ENCODE data around the gene RTN4RL1. TPM values are rescaled to one million over a fixed set of nuclear protein-coding genes. Genes with fewer than 3 reads are reported as not detected.

The RTN4RL1 gene
- total RNA-seq, 1 experiment from 2014 or later, result not detected

DNA sequence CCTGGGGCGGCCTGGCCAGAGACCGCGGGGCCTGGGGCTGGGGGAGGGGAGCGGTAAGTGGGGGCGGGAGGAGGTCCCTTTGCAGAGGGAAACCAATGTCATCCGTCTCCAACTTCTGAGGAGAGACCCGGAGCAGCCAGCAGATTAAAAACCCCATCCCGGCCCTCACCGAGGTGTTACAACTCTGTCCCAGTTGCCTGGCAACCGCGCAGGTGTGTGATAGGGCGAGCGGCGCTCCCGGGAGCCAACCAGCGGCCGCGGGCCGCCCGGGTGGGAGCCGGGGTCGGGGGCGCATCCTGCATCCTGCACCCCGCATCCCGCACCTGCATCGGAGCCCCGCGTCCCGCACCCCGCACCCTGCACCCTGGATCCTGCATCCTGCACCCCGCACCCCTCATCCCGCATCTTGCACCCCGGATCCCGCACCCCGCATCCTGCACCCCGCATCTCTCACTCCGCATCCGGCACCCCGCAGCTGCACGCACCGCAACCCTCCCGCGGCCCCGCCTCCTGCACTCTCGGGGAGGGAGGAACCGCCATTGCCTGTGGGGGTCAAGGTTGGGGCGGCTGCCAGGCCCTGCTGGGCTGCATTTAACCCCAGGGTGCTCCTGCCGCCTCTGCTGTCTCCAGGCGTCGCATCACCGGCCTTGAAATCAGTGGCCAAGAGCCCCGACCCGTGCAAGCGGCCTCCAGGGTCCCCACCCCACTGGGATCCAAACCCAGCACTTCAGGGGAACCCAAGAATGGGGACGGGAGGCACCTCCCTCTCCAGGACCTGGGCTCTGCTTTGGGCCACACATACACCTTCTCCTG, 47.3 kb downstream of the RTN4RL1 start:
- DNase-seq (ENCODE audit: low read depth), result no peak

DNA sequence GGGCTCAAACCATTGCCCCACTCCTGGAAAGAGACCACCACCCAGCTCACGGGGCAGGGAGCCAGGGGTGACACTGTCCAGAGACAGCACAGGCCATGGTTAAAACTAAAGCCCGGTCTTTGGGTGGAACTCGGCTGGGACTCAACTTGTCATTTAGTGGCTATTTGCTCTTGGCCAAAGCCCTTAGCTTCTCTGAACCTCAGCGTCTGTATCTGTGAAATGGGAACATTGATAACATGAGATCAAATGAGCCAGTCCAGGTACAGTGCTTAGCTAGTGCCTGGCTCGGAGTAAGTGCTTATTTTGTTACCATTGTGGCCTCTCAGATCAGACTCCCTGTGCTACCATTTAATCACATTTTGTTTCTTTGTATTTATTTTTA, 48.5 kb downstream of the RTN4RL1 start:
- DNase-seq (ENCODE audit: low read depth), result no peak

DNA sequence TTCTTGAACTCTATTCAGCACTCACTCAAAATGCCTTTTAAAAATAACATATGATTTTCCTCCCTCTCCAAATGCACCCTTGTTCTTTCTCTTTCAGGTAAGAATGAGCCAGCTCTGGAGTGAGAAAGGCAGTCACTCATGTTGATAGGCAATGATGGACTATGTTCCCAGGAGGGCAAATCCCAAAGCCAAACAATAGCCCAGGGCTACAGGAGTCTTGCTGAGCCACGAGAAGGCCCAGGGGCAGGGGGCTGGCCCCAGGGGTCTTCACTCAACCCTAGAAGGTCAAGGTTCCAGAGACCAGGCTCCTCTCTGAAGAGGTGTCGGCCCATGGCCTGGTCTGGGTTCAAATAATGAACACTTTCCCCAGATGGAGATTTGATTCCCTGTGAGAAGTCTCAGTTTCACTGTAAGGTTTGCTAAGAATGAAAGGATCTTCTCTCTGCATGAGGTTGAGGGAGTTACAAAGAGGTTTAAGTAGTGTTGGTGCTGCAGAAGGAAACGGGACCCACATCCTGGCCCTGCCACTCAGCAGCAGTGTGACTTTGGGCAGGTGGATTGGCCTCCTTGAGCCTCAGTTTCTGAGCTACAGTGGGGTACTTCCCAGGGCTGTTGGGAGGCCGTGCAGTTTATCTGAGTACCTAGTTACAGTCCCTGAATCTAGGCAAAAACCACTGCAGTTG, 49.0 kb downstream of the RTN4RL1 start:
- no peak for DNase-seq (ENCODE audit: low read depth)

DNA sequence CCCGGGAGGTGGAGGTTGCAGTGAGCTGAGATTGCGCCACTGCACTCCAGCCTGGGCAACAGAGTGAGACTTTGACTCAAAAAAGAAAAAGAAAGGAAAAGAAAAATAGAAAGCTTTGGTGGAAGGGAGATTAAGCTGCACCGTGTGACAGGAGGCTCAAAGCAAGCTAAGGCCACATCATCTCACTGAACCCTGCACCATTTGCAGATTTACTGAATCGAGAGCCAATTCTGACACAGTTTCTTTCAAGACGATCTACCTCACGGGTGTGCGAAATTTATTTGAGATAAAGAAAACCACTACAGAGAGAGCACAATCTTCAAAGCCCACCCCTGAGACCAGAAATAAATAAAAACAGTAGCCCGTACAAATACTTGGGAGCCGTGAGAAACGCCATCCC, 49.6 kb downstream of the RTN4RL1 start:
- no peak for DNase-seq (ENCODE audit: low read depth)

GRCh38 chr17:1972487-1973160, 52.5 kb downstream of the RTN4RL1 start:
- no peak for DNase-seq (ENCODE audit: low read depth)

DNA sequence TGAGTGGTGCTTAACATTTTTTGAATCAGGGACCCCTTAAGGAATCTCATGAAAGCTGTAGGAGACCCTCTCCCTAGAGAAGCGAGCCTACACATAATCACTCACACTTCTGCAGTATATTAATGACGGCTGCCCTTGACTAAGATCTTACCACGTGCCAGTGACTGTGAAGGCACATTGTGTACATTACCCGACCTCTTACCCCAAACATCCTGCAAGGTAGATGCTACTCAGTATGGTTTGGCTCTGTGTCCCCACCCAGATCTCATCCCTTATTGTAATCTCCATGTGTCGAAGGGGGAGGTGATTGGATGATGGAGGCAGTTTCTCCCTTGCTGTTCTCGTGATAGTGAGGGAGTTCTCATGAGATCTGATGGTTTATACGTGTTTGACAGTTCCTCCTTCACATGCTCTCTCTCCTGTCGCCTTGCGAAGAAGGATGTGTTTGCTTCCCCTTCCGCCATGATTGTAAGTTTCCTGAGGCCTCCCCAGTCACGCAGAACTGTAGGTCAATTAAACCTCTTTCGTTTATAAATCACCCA, 54.2 kb downstream of the RTN4RL1 start:
- no peak for DNase-seq (ENCODE audit: low read depth)

- DNase-seq (ENCODE audit: low read depth), result no peak
Measured at GRCh38 chr17:1969712-1970111, 55.4 kb downstream of the RTN4RL1 start.

- no peak for DNase-seq (ENCODE audit: low read depth)
Measured at GRCh38 chr17:1967213-1967612, 57.9 kb downstream of the RTN4RL1 start.

DNA sequence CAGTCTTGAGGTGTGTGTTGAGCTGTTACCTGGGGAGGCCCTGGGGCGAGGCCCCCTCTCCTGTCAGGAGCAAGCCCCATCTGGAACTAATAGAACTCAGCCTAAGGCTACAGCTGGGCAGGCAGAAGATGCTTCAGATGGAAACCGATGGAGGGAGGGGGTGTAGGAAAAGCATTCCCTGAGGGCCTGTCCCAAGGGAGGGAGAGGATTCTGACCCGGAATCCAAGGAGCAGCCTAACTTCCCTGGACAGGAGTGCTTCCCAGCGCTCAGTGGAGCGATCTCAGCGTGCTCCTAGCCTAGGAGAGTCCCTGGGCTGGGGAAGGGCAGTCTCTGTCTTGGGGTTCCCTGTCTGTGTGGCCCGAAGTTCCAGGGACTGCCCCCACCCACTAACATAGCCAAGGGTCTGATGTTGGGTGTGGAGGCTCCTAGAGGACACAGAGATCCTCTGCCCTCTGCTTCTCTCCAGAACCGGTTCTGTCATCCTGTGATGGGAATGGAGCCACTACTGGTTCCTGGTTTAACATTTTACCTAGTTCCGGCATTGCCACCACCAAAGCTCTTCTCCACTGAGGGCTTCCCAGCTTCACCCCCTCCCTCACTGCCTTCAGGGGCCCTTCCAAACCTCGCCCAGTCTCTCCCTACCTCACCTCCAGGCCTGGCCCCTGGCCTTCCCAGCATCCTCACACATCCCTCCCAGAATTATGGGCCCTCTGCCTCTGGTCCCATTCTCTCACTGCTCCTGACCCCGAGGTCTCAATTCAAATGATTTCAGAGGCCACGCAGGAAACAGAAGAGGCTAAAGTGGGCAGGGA, 58.7 kb downstream of the RTN4RL1 start:
- no peak for DNase-seq (ENCODE audit: low read depth)

- no peak for DNase-seq (ENCODE audit: low read depth)
Measured at GRCh38 chr17:1965556-1966273, 59.4 kb downstream of the RTN4RL1 start.

GRCh38 chr17:1963250-1963649, 61.9 kb downstream of the RTN4RL1 start:
- no peak for DNase-seq (ENCODE audit: low read depth)

DNA sequence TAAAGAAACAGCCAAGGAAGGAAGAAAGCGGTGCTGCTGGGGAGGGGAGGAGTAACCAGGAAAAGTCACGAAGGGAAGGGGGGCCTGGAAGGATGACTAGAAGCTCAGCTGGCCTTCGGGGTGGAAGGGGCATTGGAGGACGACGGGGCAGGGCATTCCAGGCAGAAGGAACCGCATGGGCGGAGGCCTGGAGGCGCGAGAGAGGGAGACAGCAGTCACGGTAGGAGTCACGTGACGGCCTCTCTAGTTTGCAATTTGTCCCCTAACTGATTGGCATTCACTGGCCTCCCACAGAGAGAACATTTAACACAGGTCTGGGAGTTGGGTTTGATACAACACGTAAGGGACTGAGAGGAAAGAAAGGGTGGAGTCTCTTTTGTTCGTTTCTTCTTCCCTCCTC, 63.9 kb downstream of the RTN4RL1 start:
- no peak for DNase-seq (ENCODE audit: low read depth)

DNA sequence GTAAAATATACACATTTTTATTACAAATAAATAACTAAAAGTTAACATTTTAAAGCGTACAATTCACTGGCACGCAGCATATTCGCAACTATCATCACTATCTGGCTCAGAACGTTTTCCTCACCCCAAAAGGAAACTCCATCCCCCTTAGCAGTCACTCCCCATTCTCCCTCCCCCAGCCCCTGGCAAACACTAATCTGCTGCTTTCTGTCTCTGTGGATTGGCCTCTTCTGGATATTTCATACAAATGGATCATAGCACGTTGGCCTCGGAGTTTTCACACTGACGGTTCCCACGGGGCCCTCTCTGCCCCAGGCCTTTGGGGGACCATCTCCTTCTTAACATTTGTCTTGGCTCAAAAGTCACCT, 64.6 kb downstream of the RTN4RL1 start:
- DNase-seq (ENCODE audit: low read depth), result no peak

DNA sequence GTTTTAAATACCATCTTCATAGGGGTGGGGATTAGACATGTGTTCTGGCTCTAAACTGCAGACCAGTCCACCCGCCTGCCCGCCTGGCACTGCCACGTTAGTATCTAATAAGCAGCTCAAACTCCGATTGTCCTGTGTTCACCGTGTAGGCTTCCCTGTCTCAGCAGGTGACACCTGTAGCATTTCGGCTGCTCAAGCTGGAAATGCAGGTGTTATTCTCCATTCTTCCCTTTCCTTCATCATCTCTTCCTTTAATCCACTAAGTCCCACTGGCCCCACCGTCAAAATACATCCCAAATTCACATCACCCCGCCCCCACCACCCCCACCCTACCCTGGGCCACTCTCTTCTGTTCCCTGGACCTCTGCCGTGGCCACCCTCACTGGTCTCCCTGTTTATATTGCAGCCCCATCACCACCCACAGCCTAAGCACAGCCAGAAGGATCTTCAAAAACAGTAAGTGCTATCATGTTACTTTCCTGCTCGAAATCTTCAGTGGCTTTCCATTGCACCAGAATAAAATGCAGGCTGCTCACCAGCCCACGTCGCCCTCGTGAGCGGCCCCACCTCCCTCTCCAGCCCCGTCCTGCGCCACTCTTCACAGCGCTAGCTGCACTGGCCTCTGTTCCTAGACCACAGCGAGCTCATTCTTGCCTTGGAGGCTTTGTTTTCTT, 65.1 kb downstream of the RTN4RL1 start:
- no peak for DNase-seq (ENCODE audit: low read depth)

DNA sequence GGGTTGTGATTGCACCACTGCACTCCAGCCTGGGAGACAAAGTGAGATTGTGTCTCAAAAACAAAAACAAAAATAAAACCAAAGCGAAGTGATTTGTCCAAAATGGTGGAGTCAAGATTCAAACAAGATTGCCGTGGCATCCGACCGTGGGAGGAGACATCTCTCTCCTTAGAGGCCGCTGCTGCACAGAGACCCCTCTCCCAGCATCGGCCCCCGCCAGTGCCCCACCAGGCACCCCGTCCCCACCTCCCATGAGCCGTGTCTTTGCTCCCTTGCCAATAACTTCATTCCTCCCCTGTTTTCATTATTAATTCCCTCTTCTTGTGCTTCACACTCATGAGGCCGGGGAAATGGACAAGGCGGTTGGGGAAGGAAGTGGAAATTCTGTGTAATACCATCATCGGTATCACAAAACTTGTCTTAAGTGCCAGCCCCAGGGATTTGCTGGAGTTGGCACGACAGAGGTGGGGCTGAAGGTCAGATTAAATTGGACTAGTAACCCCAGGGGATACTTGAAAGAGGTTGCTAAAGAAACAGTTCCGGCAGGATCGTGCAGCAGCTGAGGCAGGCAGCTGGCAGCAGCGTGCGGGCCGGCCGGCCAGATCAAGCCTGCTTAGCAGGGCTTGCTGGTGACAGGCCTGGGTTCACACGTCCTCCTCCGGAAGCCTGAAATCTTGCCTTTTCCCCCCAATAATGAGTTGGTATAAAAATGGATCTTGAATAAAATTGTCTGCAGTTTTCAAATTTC, 66.8 kb downstream of the RTN4RL1 start:
- DNase-seq (ENCODE audit: low read depth), result no peak

DNA sequence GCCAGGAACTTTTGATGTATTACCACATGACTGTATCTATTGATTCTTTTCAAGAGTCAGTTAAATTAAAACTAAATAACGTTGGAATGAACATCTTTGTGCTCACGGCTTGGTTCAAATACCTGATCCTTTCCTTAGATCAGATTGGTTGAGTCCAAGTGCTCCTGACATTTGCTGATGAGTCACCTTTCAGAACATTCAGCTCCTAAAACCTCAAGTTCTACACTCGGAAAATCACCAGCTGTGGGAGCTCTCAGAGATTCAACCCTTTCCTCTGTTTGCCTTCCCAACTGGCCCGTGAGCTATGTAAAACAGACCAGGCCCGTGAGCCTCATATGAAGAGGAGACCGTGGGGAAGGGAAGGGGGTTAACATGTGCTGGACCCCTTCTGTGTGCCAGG, 68.1 kb downstream of the RTN4RL1 start:
- no peak for DNase-seq (ENCODE audit: low read depth)

GRCh38 chr17:1956134-1956533, 69.0 kb downstream of the RTN4RL1 start:
- no peak for DNase-seq (ENCODE audit: low read depth)

- DNase-seq (ENCODE audit: low read depth), result no peak
Measured at GRCh38 chr17:1953831-1954230, 71.3 kb downstream of the RTN4RL1 start.

- no peak for DNase-seq (ENCODE audit: low read depth)
Measured at GRCh38 chr17:1951920-1952319, 73.2 kb downstream of the RTN4RL1 start.

DNA sequence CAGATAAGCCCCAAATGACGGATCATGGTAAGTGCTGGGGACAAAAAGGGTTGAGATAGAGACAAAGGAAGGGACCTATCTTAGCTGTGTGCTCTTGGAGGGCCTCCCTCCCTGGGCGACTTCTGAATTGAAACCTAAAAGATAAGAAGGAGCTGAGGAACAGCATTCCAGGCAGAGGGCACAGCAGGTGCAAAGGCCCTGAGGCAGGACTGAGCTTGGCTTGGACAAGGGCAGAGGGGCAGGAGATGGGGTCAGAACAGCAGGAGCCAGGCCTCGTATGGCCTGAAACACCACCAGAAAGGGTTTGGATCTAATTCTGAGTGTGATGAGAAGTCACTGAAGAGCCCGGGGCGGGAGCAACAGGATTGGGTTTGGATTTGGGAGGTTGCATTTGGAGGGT, 75.4 kb downstream of the RTN4RL1 start:
- no peak for DNase-seq (ENCODE audit: low read depth)
